K562 (cell line): ENCODE data around the gene BTBD18. TPM values are rescaled to one million over a fixed set of nuclear protein-coding genes. Genes with fewer than 3 reads are reported as not detected.
A peak's percentile ranks its signal among the peaks of the same experiment; 100 is the strongest.

Source experiments
- CSDE1 ChIP-seq, 2 experiments: fragments of 450-650 bp; IDR thresholded peaks; 2 replicates each; pipeline ENCODE4 v1.6.1; 2016; ENCODE audit warnings: mild to moderate bottlenecking in 1 of 2
- ELK3 ChIP-seq: fragments of 450-650 bp; formaldehyde crosslinking; IDR thresholded peaks from 2 replicates; pipeline ENCODE4 v1.4.0; 2020; ENCODE audit warnings: mild to moderate bottlenecking
- FOXA1 ChIP-seq: fragments of 450-650 bp; IDR thresholded peaks from 2 replicates; pipeline ENCODE4 v1.6.1; 2016; ENCODE audit warnings: mild to moderate bottlenecking, borderline replicate concordance
- GTF3C2 ChIP-seq: IDR thresholded peaks from 3 replicates; pipeline ENCODE4 v1.6.1; 2011; ENCODE audit warnings: borderline replicate concordance, mild to moderate bottlenecking, moderate library complexity; ENCODE audit not compliant: insufficient read length; ENCODE audit errors: extremely low read depth
- HMGN3 ChIP-seq: IDR thresholded peaks from 2 replicates; pipeline ENCODE4 v1.6.1; 2011; ENCODE audit warnings: borderline replicate concordance, low read depth, mild to moderate bottlenecking, mixed read lengths, low read length; ENCODE audit not compliant: insufficient read length; ENCODE audit errors: extremely low read depth
- MAZ ChIP-seq, 2 experiments: fragments of 450-650 bp in 1 of 2; sonication (generic) in 1 of 2; formaldehyde crosslinking; IDR thresholded peaks in 1 of 2; conservative IDR thresholded peaks in 1 of 2; 2 replicates each; pipeline versions ENCODE4 v1.4.0 to v1.5.0; 2020; ENCODE audit warnings: mild to moderate bottlenecking in 1 of 2, missing genetic modification reagents in 1 of 2
- NR2C1 ChIP-seq, 2 experiments: fragments of 450-650 bp; IDR thresholded peaks; 2 replicates each; pipeline ENCODE4 v1.6.1; 2017; ENCODE audit warnings: mild to moderate bottlenecking in 2 of 2, antibody characterized with exemption in 1 of 2, inconsistent platforms in 1 of 2, missing compliant biosample characterization in 1 of 2, missing genetic modification characterization in 1 of 2
- SIN3A ChIP-seq, 2 experiments: fragments of 150-350 bp in 1 of 2; IDR thresholded peaks; 2 replicates each; pipeline ENCODE4 v1.6.1; 2011 to 2016; ENCODE audit warnings: borderline replicate concordance in 2 of 2, low read depth in 2 of 2, low read length in 2 of 2, mild to moderate bottlenecking in 2 of 2, moderate library complexity in 2 of 2; ENCODE audit not compliant: control insufficient read depth in 1 of 2
- TBP ChIP-seq: optimal IDR thresholded peaks from 2 replicates; pipeline ENCODE3; 2011; ENCODE audit warnings: low read depth, low read length, improper control_type of control experiment
- TCF7 ChIP-seq: sonication (generic); IDR thresholded peaks from 2 replicates; pipeline ENCODE4 v1.6.1; 2016; ENCODE audit warnings: antibody characterized with exemption, borderline replicate concordance
- ZNF232 ChIP-seq: sonication (generic); formaldehyde crosslinking; IDR thresholded peaks from 2 replicates; pipeline ENCODE4 v1.8.0; 2022; ENCODE audit warnings: mild to moderate bottlenecking, missing genetic modification reagents
- polyA plus RNA-seq, 8 experiments: library from polyadenylated mRNA; depleted of rRNA in 4 of 8; stranded (reverse) in 5 of 8; unstranded in 3 of 8; fragments of >200 nt; fragmentation: Nextera tagmentation in 2 of 8; fragmentation: Illumina TruSeq in 1 of 8; extraction: Ambion mirVana in 2 of 8; extraction: Trizol in 1 of 8; gene quantifications; 2 replicates each; pipeline versions ENCODE4 v1.2.1 to v1.2.3, GENCODE V29; 2011 to 2014; ENCODE audit warnings: inconsistent platforms in 1 of 8, missing spikeins in 1 of 8
- total RNA-seq, 7 experiments: library from RNA; depleted of rRNA in 6 of 7; stranded (reverse); fragments of >200 nt in 6 of 7; fragmentation: Illumina TruSeq in 2 of 7; extraction: Trizol in 2 of 7; gene quantifications; 2 replicates each; pipeline versions ENCODE4 v1.2.1 to v1.2.3, GENCODE V29; 2011 to 2021; ENCODE audit warnings: low replicate concordance in 1 of 7
- TF ChIP-seq, protein P1 (sequence below), 3 experiments: IDR thresholded peaks in 2 of 3; conservative IDR thresholded peaks in 1 of 3; 2 replicates each; pipeline ENCODE4 v1.5.1; 2011 to 2012; ENCODE audit warnings: low read length in 3 of 3, mild to moderate bottlenecking in 3 of 3, control low read depth in 2 of 3, improper control_type of control experiment in 1 of 3, inconsistent platforms in 1 of 3, low read depth in 1 of 3, mixed read lengths in 1 of 3, moderate library complexity in 1 of 3; ENCODE audit not compliant: insufficient read depth in 2 of 3
- TF ChIP-seq, protein P2 (sequence below), 2 experiments: fragments of 450-650 bp; IDR thresholded peaks; 2 replicates each; pipeline ENCODE4 v1.6.1; 2018; ENCODE audit warnings: mild to moderate bottlenecking in 2 of 2, low read depth in 1 of 2; ENCODE audit not compliant: partially characterized antibody in 2 of 2
- TF ChIP-seq, protein P3 (sequence below): sonication (generic); formaldehyde crosslinking; IDR thresholded peaks from 2 replicates; pipeline ENCODE4 v1.5.0; 2020; ENCODE audit warnings: missing genetic modification reagents

Gene BTBD18
- total and polyA plus RNA-seq, 9 of the 15 experiments (the other 6 are each of a cell fraction or from before 2014, with no cell fraction given), result 0.06 TPM; not detected in 8

GRCh38 chr11:57800444-57801182 lies 49.0 kb upstream of the BTBD18 start (continued):
- TF ChIP-seq MAZ (CRISPR knock-in tag; conservative IDR thresholded peaks at IDR 0.05 in 1 of 2, IDR thresholded peaks at IDR 0.05 in 1 of 2), result no peak
- TF ChIP-seq SIN3A (IDR thresholded peaks at IDR 0.05; ENCODE audit: borderline replicate concordance in 2 of 2, control insufficient read depth in 1 of 2, low read depth in 2 of 2, low read length in 2 of 2), result no peak
- TF ChIP-seq, protein P1, sequence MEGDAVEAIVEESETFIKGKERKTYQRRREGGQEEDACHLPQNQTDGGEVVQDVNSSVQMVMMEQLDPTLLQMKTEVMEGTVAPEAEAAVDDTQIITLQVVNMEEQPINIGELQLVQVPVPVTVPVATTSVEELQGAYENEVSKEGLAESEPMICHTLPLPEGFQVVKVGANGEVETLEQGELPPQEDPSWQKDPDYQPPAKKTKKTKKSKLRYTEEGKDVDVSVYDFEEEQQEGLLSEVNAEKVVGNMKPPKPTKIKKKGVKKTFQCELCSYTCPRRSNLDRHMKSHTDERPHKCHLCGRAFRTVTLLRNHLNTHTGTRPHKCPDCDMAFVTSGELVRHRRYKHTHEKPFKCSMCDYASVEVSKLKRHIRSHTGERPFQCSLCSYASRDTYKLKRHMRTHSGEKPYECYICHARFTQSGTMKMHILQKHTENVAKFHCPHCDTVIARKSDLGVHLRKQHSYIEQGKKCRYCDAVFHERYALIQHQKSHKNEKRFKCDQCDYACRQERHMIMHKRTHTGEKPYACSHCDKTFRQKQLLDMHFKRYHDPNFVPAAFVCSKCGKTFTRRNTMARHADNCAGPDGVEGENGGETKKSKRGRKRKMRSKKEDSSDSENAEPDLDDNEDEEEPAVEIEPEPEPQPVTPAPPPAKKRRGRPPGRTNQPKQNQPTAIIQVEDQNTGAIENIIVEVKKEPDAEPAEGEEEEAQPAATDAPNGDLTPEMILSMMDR (IDR thresholded peaks at IDR 0.05 in 2 of 3, conservative IDR thresholded peaks at IDR 0.05 in 1 of 3; ENCODE audit: insufficient read depth in 2 of 3, low read depth in 1 of 3, low read length in 3 of 3), result peak; percentile 63 to 94 (median 82); a peak in 5 of 6 replicates
- TF ChIP-seq TCF7, result no peak
- no peak for TF ChIP-seq HMGN3
- no peak for TF ChIP-seq CSDE1 (IDR thresholded peaks at IDR 0.05)
- TF ChIP-seq, protein P2, sequence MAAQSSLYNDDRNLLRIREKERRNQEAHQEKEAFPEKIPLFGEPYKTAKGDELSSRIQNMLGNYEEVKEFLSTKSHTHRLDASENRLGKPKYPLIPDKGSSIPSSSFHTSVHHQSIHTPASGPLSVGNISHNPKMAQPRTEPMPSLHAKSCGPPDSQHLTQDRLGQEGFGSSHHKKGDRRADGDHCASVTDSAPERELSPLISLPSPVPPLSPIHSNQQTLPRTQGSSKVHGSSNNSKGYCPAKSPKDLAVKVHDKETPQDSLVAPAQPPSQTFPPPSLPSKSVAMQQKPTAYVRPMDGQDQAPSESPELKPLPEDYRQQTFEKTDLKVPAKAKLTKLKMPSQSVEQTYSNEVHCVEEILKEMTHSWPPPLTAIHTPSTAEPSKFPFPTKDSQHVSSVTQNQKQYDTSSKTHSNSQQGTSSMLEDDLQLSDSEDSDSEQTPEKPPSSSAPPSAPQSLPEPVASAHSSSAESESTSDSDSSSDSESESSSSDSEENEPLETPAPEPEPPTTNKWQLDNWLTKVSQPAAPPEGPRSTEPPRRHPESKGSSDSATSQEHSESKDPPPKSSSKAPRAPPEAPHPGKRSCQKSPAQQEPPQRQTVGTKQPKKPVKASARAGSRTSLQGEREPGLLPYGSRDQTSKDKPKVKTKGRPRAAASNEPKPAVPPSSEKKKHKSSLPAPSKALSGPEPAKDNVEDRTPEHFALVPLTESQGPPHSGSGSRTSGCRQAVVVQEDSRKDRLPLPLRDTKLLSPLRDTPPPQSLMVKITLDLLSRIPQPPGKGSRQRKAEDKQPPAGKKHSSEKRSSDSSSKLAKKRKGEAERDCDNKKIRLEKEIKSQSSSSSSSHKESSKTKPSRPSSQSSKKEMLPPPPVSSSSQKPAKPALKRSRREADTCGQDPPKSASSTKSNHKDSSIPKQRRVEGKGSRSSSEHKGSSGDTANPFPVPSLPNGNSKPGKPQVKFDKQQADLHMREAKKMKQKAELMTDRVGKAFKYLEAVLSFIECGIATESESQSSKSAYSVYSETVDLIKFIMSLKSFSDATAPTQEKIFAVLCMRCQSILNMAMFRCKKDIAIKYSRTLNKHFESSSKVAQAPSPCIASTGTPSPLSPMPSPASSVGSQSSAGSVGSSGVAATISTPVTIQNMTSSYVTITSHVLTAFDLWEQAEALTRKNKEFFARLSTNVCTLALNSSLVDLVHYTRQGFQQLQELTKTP (IDR thresholded peaks at IDR 0.05; ENCODE audit: low read depth in 1 of 2, partially characterized antibody in 2 of 2), result peak in 1 of 2 experiments; percentile 53
- TF ChIP-seq ZNF232 (CRISPR knock-in tag), result no peak
- TF ChIP-seq TBP, result no peak
- TF ChIP-seq ELK3 (CRISPR knock-in tag), result no peak
- no peak for TF ChIP-seq GTF3C2
- TF ChIP-seq NR2C1 (IDR thresholded peaks at IDR 0.05), result no peak
- no peak for TF ChIP-seq NR2C1 (tag; IDR thresholded peaks at IDR 0.05)
- no peak for TF ChIP-seq FOXA1
- TF ChIP-seq, protein P3, sequence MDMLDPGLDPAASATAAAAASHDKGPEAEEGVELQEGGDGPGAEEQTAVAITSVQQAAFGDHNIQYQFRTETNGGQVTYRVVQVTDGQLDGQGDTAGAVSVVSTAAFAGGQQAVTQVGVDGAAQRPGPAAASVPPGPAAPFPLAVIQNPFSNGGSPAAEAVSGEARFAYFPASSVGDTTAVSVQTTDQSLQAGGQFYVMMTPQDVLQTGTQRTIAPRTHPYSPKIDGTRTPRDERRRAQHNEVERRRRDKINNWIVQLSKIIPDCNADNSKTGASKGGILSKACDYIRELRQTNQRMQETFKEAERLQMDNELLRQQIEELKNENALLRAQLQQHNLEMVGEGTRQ (CRISPR knock-in tag), result no peak
